Lung (tissue), 12 donors: Measurements from ENCODE around the gene CBX4. TPM values are rescaled to one million over a fixed set of nuclear protein-coding genes. Genes with fewer than 3 reads are reported as not detected.

Experiments
- ATAC-seq: fragments of 200-7000 bp; cut with Tn5 transposase; one replicate; pipeline ENCODE4 v1.9.1; 2020; ENCODE audit warnings: moderate number of reproducible peaks; ENCODE audit not compliant: insufficient read depth, low FRiP score
- DNase-seq, 3 donors: peaks; one replicate each; pipeline ENCODE4 v3.0.0-alpha.2; 2013 to 2017
- H3K27ac ChIP-seq, 2 donors: one replicate each; pipeline ENCODE4 v1.5.1; 2013; ENCODE audit warnings: mild to moderate bottlenecking in 2 of 2, moderate library complexity in 2 of 2, control low read depth in 1 of 2, inconsistent platforms in 1 of 2, low read depth in 1 of 2, low read length in 1 of 2
- H3K27me3 ChIP-seq, 3 donors: one replicate each; pipeline ENCODE4 v1.5.1; 2013; ENCODE audit warnings: low read length in 2 of 3; ENCODE audit not compliant: control insufficient read depth in 3 of 3, insufficient read depth in 3 of 3
- H3K36me3 ChIP-seq, 4 donors: one replicate each; pipeline ENCODE4 v1.5.1; 2013; ENCODE audit warnings: low read length in 4 of 4, mild to moderate bottlenecking in 1 of 4, moderate library complexity in 1 of 4; ENCODE audit not compliant: control insufficient read depth in 4 of 4, insufficient read depth in 4 of 4
- H3K4me1 ChIP-seq, 5 donors: one replicate each; pipeline ENCODE4 v1.5.1; 2013; ENCODE audit warnings: low read length in 5 of 5, mild to moderate bottlenecking in 2 of 5, moderate library complexity in 1 of 5; ENCODE audit not compliant: control insufficient read depth in 5 of 5, insufficient read depth in 5 of 5
- H3K4me3 ChIP-seq: one replicate; pipeline ENCODE4 v1.5.1; 2013; ENCODE audit warnings: mild to moderate bottlenecking, control low read depth, moderate library complexity
- H3K9ac ChIP-seq, 2 donors: one replicate each; pipeline ENCODE4 v1.5.1; 2013; ENCODE audit warnings: low read length in 2 of 2, control low read depth in 1 of 2; ENCODE audit not compliant: insufficient read depth in 1 of 2
- H3K9me3 ChIP-seq, 4 donors: one replicate each; pipeline ENCODE4 v1.5.1; 2013; ENCODE audit warnings: low read length in 3 of 4, mild to moderate bottlenecking in 1 of 4, moderate library complexity in 1 of 4; ENCODE audit not compliant: control insufficient read depth in 4 of 4, insufficient read depth in 3 of 4
- CTCF ChIP-seq: IDR thresholded peaks from 2 replicates; pipeline ENCODE4 v1.5.1; 2012; ENCODE audit warnings: mild to moderate bottlenecking; ENCODE audit errors: control extremely low read depth, extremely low read depth
- WGBS, 2 donors: extraction: QIAGEN DNeasy Blood & Tissue Kit; methylation state at CpG; one replicate each; pipeline ENCODE4 v1.1.7; 2013; 5-methylcytosine and 5-hydroxymethylcytosine counted together
- polyA plus RNA-seq, 2 donors: library from polyadenylated mRNA; stranded (reverse); fragments of 200-250 nt; gene quantifications; one replicate each; pipeline ENCODE4 v1.2.1, GENCODE V29; 2013
- total RNA-seq, 2 donors: library from RNA; depleted of rRNA in 1 of 2; stranded (reverse); fragments of >200 nt in 1 of 2; gene quantifications; one replicate each; pipeline ENCODE4 v1.2.1, GENCODE V29; 2014 to 2021
- donor health status: control.
- donor health status: control.
- donor health status: Bipolar disorder and iron deficiency.
- donor health status: healthy.
- donor health status: DM: yes; HTN: yes; CAD: no.

Gene CBX4
- total and polyA plus RNA-seq, 4 donors, result 12.8 to 32.0 (median 17.5) TPM

DNA sequence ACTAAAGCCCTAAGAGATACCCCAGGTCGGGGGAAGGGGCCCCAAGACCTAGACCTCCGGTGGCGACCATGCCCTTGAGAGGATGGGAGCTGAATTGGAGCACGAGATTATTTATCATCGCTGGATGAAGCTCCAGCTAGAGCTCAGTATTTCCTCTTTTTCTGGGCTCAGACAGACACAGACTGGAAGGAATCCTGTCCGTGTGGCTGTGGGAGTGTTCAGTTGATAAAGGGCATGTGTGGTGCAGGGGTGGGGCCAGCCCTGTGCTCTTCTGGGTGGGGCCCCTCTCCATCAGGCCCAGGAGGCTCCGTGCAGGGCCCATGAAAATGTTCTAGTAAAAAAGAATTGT, 6.3 kb upstream of the CBX4 start:
- ATAC-seq (no peak), DNase-seq (no peak)
- Histone ChIP-seq H3K9me3 (peaks cover 0 to 4% (median 0%) of the 10 kb centered on the region in 4 donors), H3K4me1 (peaks cover 0 to 30% (median 11%) of the 10 kb centered on the region in 5 donors), H3K36me3 (no peaks in the 10 kb centered on the region), H3K27ac (peak overlapping the region in 1 of 2 donors; percentile 9), H3K27me3 (peaks cover 0 to 34% (median 22%) of the 10 kb centered on the region in 3 donors), H3K4me3 (no peak overlapping the region), H3K9ac (no peak overlapping the region)
- TF ChIP-seq CTCF, result no peak
- 10 to 29% methylated on average over 7 of the region's 7 CpGs for WGBS, 2 donors

- WGBS, 2 donors, result 6% methylated on average over 26 to 38 of the region's 38 CpGs
- H3K9ac ChIP-seq, result no peak overlapping the region
- H3K4me1 ChIP-seq, result peaks cover 0 to 34% (median 13%) of the 10 kb centered on the region in 5 donors
- ATAC-seq (peak; percentile 56), DNase-seq (peak; percentile 49 to 63 (median 63))
- peaks cover 0 to 4% (median 0%) of the 10 kb centered on the region in 4 donors for H3K9me3 ChIP-seq
- H3K4me3 ChIP-seq, result no peak overlapping the region
- H3K27me3 ChIP-seq, result peaks cover 0 to 37% (median 24%) of the 10 kb centered on the region in 3 donors
- no peaks in the 10 kb centered on the region for H3K36me3 ChIP-seq
- peak overlapping the region in 1 of 2 donors; percentile 9 for H3K27ac ChIP-seq
- TF ChIP-seq CTCF, result peak; percentile 21
Observed at GRCh38 chr17:79844869-79845600, 5.8 kb upstream of the CBX4 start.

- Histone ChIP-seq H3K27me3 (peaks cover 0 to 40% (median 27%) of the 10 kb centered on the region in 3 donors), H3K4me1 (peaks cover 0 to 39% (median 15%) of the 10 kb centered on the region in 5 donors), H3K9me3 (peaks cover 0 to 4% (median 0%) of the 10 kb centered on the region in 4 donors), H3K27ac (no peak overlapping the region), H3K9ac (no peak overlapping the region), H3K36me3 (no peaks in the 10 kb centered on the region), H3K4me3 (peak overlapping the region; percentile 37)
- DNase-seq, result peak; percentile 81 to 88 (median 84)
- 1 to 2% methylated on average over 76 to 89 of the region's 89 CpGs for WGBS, 2 donors
- ATAC-seq, result peak; percentile 49
- TF ChIP-seq CTCF, result no peak
Observed at GRCh38 chr17:79843816-79844800, 4.9 kb upstream of the CBX4 start.
